K562 (cell line): ENCODE results near the gene NUAK1. TPM values are rescaled to one million over a fixed set of nuclear protein-coding genes. Genes with fewer than 3 reads are reported as not detected.

Source experiments
- ATAC-seq: fragments of 200-7000 bp; cut with Tn5 transposase; 3 replicates; pipeline ENCODE4 v1.9.1; 2020; ENCODE audit warnings: moderate library complexity
- BruUV-seq: library from RNA; stranded (reverse); fragments of 400-500 nt; replicated peaks from 2 replicates; lab custom pipeline; 2021; lab: Mats Ljungman, UMichigan
- CTCF ChIA-PET: fragments of 300-600 bp; formaldehyde crosslinking; extraction: SDS; loops from one replicate; lab custom pipeline; 2021; ENCODE audit warnings: low intra/inter-chr PET ratio; lab: Yijun Ruan, JAX
- POLR2A ChIA-PET: fragments of 300-600, 350-650 bp; sonication (Branson Sonifier 250); formaldehyde crosslinking; extraction: SDS; loops from one replicate; lab custom pipeline; 2021; ENCODE audit warnings: antibody characterized with exemption, inconsistent platforms; lab: Yijun Ruan, JAX
- DNase-seq, 4 experiments: peaks; one replicate each; pipeline versions ENCODE4 v3.0.0 to v3.0.0-alpha.2; 2011 to 2018; ENCODE audit warnings: low spot score in 3 of 4, mixed read lengths in 3 of 4; ENCODE audit errors: extremely low read depth in 1 of 4
- FAIRE-seq: peaks from 2 replicates; lab custom pipeline; 2011; peaks lifted over from hg19 to GRCh38; lab: Jason Lieb, UNC
- H2AFZ ChIP-seq: 2 replicates; pipeline ENCODE4 v1.6.0; 2011; ENCODE audit warnings: low read depth, low read length, control low read depth, inconsistent platforms
- H3K27ac ChIP-seq: fragments of 200-600 bp; 3 replicates; pipeline ENCODE4 v1.8.0; 2011; ENCODE audit warnings: low read depth, mild to moderate bottlenecking, control low read depth, inconsistent platforms, low read length, moderate library complexity, mixed read lengths; ENCODE audit errors: extremely low read depth
- H3K27me3 ChIP-seq, 2 experiments: fragments of 300-600 bp in 1 of 2; 2 replicates in 1 of 2; 3 replicates in 1 of 2; pipeline versions ENCODE4 v1.6.0 to v1.8.0; 2011; ENCODE audit warnings: inconsistent platforms in 2 of 2, low read length in 2 of 2, mild to moderate bottlenecking in 1 of 2, mixed read lengths in 1 of 2, moderate library complexity in 1 of 2; ENCODE audit not compliant: control insufficient read depth in 2 of 2, insufficient read depth in 2 of 2
- H3K36me3 ChIP-seq: fragments of 300-600 bp; 3 replicates; pipeline ENCODE4 v1.8.0; 2011; ENCODE audit warnings: mild to moderate bottlenecking, low read length, inconsistent platforms; ENCODE audit not compliant: control insufficient read depth, insufficient read depth
- H3K4me1 ChIP-seq, 2 experiments: fragments of 200-600 bp in 1 of 2; replicated peaks in 1 of 2; 2 replicates in 1 of 2; 3 replicates in 1 of 2; pipeline versions ENCODE4 v1.5.1 to v1.8.0; 2011; ENCODE audit warnings: inconsistent platforms in 2 of 2, low read length in 2 of 2, mild to moderate bottlenecking in 1 of 2, mixed read lengths in 1 of 2, moderate library complexity in 1 of 2; ENCODE audit not compliant: control insufficient read depth in 2 of 2, insufficient read depth in 2 of 2
- H3K4me2 ChIP-seq: 2 replicates; pipeline ENCODE4 v1.6.1; 2011; ENCODE audit warnings: low read length, control low read depth, inconsistent platforms, mixed read lengths; ENCODE audit not compliant: insufficient read depth
- H3K4me3 ChIP-seq: fragments of 200-600 bp; sonication (generic), shearing (Covaris generic); 2 replicates; pipeline ENCODE4 v1.5.1; 2016; ENCODE audit warnings: control low read depth, inconsistent platforms
- H3K79me2 ChIP-seq: fragments of 200-600 bp; 3 replicates; pipeline ENCODE4 v1.8.0; 2011; ENCODE audit warnings: low read length, inconsistent platforms; ENCODE audit not compliant: control insufficient read depth, insufficient read depth
- H3K9ac ChIP-seq, 2 experiments: 2 replicates each; pipeline versions ENCODE4 v1.6.0 to v1.6.1; 2011; ENCODE audit warnings: low read depth in 2 of 2, low read length in 2 of 2, control low read depth in 1 of 2, inconsistent platforms in 1 of 2, mild to moderate bottlenecking in 1 of 2, mixed read lengths in 1 of 2; ENCODE audit not compliant: insufficient read depth in 1 of 2
- H3K9me1 ChIP-seq: one replicate; pipeline ENCODE4 v1.6.0; 2011; ENCODE audit warnings: inconsistent platforms, mild to moderate bottlenecking, low read length, moderate library complexity; ENCODE audit not compliant: control insufficient read depth, insufficient read depth
- H3K9me3 ChIP-seq: replicated peaks from 2 replicates; pipeline ENCODE4 v1.5.1; 2011; ENCODE audit warnings: low read depth, low read length, inconsistent platforms; ENCODE audit not compliant: control insufficient read depth, insufficient read depth
- H4K20me1 ChIP-seq: replicated peaks from 2 replicates; pipeline ENCODE4 v1.6.1; 2011; ENCODE audit warnings: low read length, inconsistent platforms, mixed read lengths; ENCODE audit not compliant: control insufficient read depth, insufficient read depth
- ERF ChIP-seq: fragments of 450-650 bp; formaldehyde crosslinking; IDR thresholded peaks from 2 replicates; pipeline ENCODE4 v1.4.0; 2020; ENCODE audit warnings: mild to moderate bottlenecking, mixed read lengths
- ESRRB ChIP-seq: fragments of 250-450 bp; sonication (Bioruptor Pico); IDR thresholded peaks from 2 replicates; pipeline ENCODE4 v1.5.0; 2020; ENCODE audit warnings: mild to moderate bottlenecking, moderate library complexity, borderline replicate concordance
- MLX ChIP-seq, 2 experiments: fragments of 450-650 bp in 1 of 2; sonication (generic) in 1 of 2; formaldehyde crosslinking; conservative IDR thresholded peaks; 2 replicates each; pipeline versions ENCODE4 v1.4.0 to v1.8.1; 2020 to 2022; ENCODE audit warnings: mild to moderate bottlenecking in 1 of 2, missing genetic modification reagents in 1 of 2
- SRSF9 ChIP-seq: fragments of 200-400 bp; formaldehyde crosslinking; IDR thresholded peaks from 2 replicates; pipeline ENCODE4 v1.6.1; 2017; ENCODE audit warnings: low read depth, low read length, borderline replicate concordance
- TAF15 ChIP-seq: fragments of 200-400 bp; formaldehyde crosslinking; IDR thresholded peaks from 2 replicates; pipeline ENCODE4 v1.6.1; 2017; ENCODE audit warnings: mild to moderate bottlenecking, low read depth, low read length, moderate library complexity
- THRAP3 ChIP-seq: fragments of 450-650 bp; IDR thresholded peaks from 2 replicates; pipeline ENCODE4 v1.6.1; 2016; ENCODE audit warnings: mild to moderate bottlenecking, inconsistent platforms, borderline replicate concordance
- VEZF1 ChIP-seq: fragments of 200-800 bp; sonication (Bioruptor generic); IDR thresholded peaks from 2 replicates; pipeline ENCODE4 v1.6.1; 2017; ENCODE audit warnings: missing genetic modification characterization, missing compliant biosample characterization
- ZNF41 ChIP-seq: fragments of 250-450 bp; sonication (Bioruptor Pico); conservative IDR thresholded peaks from 2 replicates; pipeline ENCODE4 v1.4.0; 2020; ENCODE audit warnings: mild to moderate bottlenecking
- WGBS: fragments of 100-300 bp; shearing (Covaris generic); methylation state at CpG from one replicate; pipeline ENCODE4 v1.1.6; 2016; ENCODE audit warnings: low coverage, mixed read lengths; ENCODE audit not compliant: insufficient coverage; ENCODE audit errors: missing lambda C conversion rate; 5-methylcytosine and 5-hydroxymethylcytosine counted together
- in situ Hi-C: fragments of 300-500 bp; cut with MboI; formaldehyde crosslinking; loops from 4 replicates; pipeline ENCODE4 v1.15.0; 2018; ENCODE audit warnings: inconsistent platforms, mixed read lengths
- intact Hi-C: fragments of 100-400 bp; cut with micrococcal nuclease; formaldehyde crosslinking; loops from 2 replicates; pipeline ENCODE4 v1.14.2; 2022
- polyA plus RNA-seq, 8 experiments: library from polyadenylated mRNA; depleted of rRNA in 4 of 8; stranded (reverse) in 5 of 8; unstranded in 3 of 8; fragments of >200 nt; fragmentation: Nextera tagmentation in 2 of 8; fragmentation: Illumina TruSeq in 1 of 8; extraction: Ambion mirVana in 2 of 8; extraction: Trizol in 1 of 8; gene quantifications; 2 replicates each; pipeline versions ENCODE4 v1.2.1 to v1.2.3, GENCODE V29; 2011 to 2014; ENCODE audit warnings: inconsistent platforms in 1 of 8, missing spikeins in 1 of 8
- total RNA-seq, 7 experiments: library from RNA; depleted of rRNA in 6 of 7; stranded (reverse); fragments of >200 nt in 6 of 7; fragmentation: Illumina TruSeq in 2 of 7; extraction: Trizol in 2 of 7; gene quantifications; 2 replicates each; pipeline versions ENCODE4 v1.2.1 to v1.2.3, GENCODE V29; 2011 to 2021; ENCODE audit warnings: low replicate concordance in 1 of 7
- TF ChIP-seq, protein P1 (sequence below): fragments of 450-650 bp; IDR thresholded peaks from 2 replicates; pipeline ENCODE4 v1.6.1; 2016; ENCODE audit warnings: antibody characterized with exemption

NUAK1 gene
- total and polyA plus RNA-seq, 9 of the 15 experiments (the other 6 are each of a cell fraction or from before 2014, with no cell fraction given), result 0.02 TPM; not detected in 8

DNA sequence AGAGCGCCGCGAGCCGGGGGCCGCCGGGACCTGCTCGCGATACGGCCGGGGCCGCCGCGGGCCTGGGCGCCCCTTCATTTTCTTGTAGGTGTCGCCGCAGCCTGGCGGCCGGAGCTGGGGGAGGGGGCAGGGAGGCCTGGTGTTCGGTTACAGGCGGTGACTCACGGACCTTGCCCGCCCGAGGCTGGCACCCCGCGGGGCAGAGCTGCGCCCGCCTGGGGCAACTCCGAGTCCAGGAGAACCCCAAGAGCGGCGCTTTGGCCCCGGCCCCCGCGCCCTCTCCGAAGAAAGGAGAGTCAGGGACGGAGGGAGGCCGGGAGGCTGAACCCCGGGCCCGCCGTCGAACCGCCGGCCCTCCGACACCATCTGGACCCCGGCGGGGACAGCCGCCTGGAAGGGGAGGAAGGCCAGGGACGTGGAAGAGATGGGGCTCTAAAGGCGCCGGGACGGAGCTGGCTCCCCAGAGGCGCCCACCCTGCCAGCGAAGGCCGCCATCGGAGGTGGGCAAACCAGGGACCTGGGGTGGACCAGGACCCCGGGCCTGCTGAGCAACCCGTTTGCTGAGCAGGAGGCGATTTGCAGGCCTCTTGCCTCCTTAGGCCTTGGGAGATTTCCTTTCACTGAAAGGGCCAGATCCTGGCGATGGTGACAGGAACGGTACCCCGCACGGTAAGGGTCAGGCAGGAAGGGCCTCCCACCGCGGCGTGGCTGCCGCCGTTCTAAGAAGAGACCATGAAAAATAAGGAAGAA, 843 bp upstream of the NUAK1 start:
- Histone ChIP-seq H3K79me2 (no peaks in the 10 kb centered on the region), H3K4me1 (no peaks in the 10 kb centered on the region; a peak in 1 of 5 replicates), H3K9ac (no peak overlapping the region), H3K27me3 (peaks cover 2 to 14% of the 10 kb centered on the region in 2 experiments; a peak in 4 of 5 replicates), H3K9me3 (no peaks in the 10 kb centered on the region), H3K9me1 (no peaks in the 10 kb centered on the region), H3K27ac (no peak overlapping the region), H3K36me3 (no peaks in the 10 kb centered on the region), H3K4me2 (no peak overlapping the region), H4K20me1 (0 out of 2 replicates have a peak, but pooled peaks cover 3% of the 10 kb centered on the region), H2AFZ (no peak overlapping the region), H3K4me3 (no peak overlapping the region)
- 31% methylated on average over 33 of the region's 66 CpGs for WGBS
- FAIRE-seq (no peak), ATAC-seq (no peak), DNase-seq (no peak)
- TF ChIP-seq ESRRB (no peak), SRSF9 (no peak), THRAP3 (no peak), VEZF1 (CRISPR knock-in tag) (no peak), ERF (no peak), TAF15 (no peak), MLX (CRISPR knock-in tag; conservative IDR thresholded peaks at IDR 0.05) (no peak), ZNF41 (CRISPR knock-in tag) (no peak)
- TF ChIP-seq, protein P1, sequence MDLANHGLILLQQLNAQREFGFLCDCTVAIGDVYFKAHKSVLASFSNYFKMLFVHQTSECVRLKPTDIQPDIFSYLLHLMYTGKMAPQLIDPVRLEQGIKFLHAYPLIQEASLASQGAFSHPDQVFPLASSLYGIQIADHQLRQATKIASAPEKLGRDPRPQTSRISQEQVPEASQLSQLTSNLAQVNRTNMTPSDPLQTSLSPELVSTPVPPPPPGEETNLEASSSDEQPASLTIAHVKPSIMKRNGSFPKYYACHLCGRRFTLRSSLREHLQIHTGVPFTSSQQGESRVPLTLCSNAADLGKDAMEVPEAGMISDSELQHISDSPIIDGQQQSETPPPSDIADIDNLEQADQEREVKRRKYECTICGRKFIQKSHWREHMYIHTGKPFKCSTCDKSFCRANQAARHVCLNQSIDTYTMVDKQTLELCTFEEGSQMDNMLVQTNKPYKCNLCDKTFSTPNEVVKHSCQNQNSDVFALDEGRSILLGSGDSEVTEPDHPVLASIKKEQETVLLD, result no peak
- ChIA-PET POLR2A (no interaction called here), CTCF (no interaction called here)
- BruUV-seq, result no TSS peak
- intact Hi-C loops (loop anchor here (10.0 kb wide), 3 partner anchors 115 to 1935 kb away; no protein-coding TSS in a partner anchor), in situ Hi-C loops (no loop called here)
